M059J (cell line): ENCODE measurements around the gene TRAF5. TPM values are rescaled to one million over a fixed set of nuclear protein-coding genes. Genes with fewer than 3 reads are reported as not detected.
A peak's percentile ranks its signal among the peaks of the same experiment; 100 is the strongest.
"Not testable (repeated sequence)": the region's sequence is repeated elsewhere in the genome, so short reads cannot be mapped to it uniquely, and the experiment has no call there.

Experiments
- DNase-seq: peaks from one replicate; pipeline ENCODE4 v3.0.0-alpha.2; 2012; ENCODE audit warnings: low read depth
- total RNA-seq: library from RNA; depleted of rRNA; stranded (reverse); fragments of >200 nt; shearing (Covaris generic); gene quantifications from 2 replicates; pipeline ENCODE4 v1.2.3, GENCODE V29; 2014

TRAF5 gene
- total RNA-seq, 1 experiment from 2014 or later: 3.1 TPM

- DNase-seq: no peak
These were observed 17.6 kb downstream of the TRAF5 start for GRCh38 chr1:211344152-211344618.

- no peak for DNase-seq
These were observed 19.1 kb downstream of the TRAF5 start for GRCh38 chr1:211345719-211346118.

DNA sequence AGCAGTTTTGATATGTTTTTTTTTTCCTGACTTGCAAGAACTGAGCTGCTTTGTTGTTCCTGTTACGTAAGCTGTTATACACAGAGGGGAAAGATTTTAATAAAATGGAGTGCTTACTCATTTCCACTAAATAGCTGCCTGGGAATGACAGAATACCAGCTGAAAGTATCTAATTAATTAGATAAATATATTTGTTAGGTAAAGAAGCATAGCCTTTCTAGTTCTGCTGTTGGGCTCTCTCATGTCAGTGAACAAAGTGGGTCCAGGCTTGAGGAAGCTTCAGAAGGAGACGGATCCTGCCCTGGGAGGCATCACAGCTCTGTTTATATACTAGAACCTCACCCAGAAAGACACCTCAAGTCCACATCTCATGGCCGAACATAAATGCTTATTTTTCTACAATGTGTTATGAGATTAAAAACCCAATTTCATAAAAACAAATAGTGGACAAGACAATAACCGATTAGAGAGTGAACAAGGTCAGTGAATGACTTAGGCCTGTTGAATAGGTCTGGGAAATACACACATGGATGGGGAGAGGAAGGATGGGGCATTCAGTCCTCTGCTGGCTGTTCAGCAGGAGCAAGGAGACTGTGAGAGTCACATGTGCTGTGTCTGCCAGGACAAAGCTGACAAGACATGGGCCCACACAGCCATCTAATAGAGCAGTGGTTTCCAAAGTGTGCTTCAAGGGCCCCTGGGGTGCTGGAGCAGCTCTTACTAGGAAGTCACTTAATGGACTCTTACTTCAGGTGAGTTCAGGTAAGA, 20.6 kb downstream of the TRAF5 start:
- DNase-seq: no peak

DNA sequence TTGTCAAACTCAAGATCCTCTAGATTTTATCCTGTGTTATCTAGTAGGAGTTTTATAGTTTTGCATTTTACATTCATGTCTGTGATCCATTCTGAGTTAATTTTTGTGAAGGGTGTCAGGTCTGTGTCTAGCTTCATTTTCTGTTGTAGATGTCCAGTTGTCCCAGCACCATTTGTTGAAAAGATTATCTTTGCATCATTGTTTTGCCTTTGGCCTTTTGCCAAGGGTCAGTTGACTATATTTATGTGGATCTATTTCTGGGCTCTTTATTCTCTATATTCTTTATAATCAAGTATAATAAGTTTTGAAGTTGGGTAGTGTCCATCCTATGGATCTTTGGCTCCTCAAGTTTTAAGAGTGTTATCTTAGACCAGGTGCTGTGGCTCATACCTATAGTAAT, 21.9 kb downstream of the TRAF5 start:
- DNase-seq: no peak

GRCh38 chr1:211349741-211350140, 23.1 kb downstream of the TRAF5 start:
- no peak for DNase-seq

DNA sequence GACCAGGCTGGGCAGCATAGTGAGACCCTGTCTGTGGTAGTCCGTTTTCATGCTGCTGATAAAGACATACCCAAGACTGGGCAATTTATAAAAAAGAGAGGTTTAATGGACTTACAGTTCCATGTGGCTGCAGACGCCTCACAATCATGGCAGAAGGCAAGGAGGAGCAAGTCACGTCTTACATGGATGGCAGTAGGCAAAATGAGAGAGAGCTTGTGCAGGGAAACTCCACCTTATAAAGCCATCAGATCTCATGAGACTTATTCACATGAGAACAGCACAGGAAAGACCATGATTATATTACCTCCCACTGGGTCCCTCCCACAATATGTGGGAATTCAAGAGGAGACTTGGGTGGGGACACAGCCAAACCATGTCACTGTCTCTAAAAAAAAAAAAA, 25.4 kb downstream of the TRAF5 start:
- DNase-seq: not testable (repeated sequence)

- no peak for DNase-seq
These were observed 25.8 kb downstream of the TRAF5 start for GRCh38 chr1:211352465-211352864.

- peak; percentile 34 for DNase-seq
These were observed 26.4 kb downstream of the TRAF5 start for GRCh38 chr1:211352985-211353515.

GRCh38 chr1:211353562-211354212, 27.1 kb downstream of the TRAF5 start:
- no peak for DNase-seq

DNA sequence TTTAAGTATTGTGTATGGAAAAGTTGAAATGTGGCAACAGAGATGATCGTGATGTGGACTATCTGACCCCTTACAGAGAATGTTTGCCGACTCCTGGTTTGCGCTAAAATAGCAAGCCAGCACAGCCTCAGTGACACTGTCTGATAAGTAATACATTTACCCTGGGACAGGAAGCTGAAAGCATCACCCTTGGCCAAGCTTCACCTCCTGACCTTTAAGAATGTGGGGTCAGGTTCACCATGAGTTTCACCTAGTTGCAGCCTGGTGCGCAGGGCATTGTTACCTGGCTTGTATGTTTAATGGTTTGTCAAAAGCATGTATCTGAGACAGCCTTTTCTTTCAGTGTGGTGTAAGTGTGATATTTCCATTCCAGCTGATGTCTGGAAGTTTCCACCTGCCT, 29.2 kb downstream of the TRAF5 start:
- no peak for DNase-seq

GRCh38 chr1:211356723-211357407, 30.2 kb downstream of the TRAF5 start:
- no peak for DNase-seq

- DNase-seq: no peak
These were observed 32.1 kb downstream of the TRAF5 start for GRCh38 chr1:211358685-211359084.

DNA sequence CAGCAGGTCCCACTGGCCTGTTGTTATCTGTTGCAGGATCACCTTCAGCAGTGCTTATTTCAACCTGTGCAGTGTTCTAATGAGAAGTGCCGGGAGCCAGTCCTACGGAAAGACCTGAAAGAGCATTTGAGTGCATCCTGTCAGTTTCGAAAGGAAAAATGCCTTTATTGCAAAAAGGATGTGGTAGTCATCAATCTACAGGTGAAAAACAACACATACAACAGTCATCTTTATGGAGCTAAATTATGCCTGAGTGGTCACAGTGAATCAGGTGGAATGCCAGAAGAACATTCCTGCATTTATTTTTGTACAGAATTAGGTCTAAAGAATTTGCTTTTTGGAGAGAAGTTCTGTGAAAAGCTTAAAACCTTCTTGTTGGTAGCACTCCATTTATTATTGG, 33.2 kb downstream of the TRAF5 start:
- DNase-seq: no peak

- DNase-seq: no peak
These were observed 34.6 kb downstream of the TRAF5 start for GRCh38 chr1:211361202-211361601.

DNA sequence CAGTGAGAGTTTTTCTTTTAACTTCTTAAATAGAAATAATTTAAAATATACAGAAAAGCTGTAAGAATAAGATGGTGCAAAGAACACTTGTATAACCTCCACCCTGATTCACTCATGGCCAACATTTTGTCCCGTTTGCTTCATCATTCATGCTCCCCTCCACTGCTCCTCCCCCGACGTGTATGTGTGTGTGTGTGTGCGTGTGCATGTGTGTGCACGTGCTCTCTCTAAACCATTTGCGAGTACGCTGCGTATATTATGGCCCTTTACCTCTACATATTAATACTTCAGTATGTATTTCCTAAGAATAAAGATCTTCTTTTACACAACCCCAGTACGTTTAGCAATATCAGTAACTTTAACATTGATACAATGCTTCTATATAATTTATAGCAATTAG, 43.0 kb downstream of the TRAF5 start:
- no peak for DNase-seq

GRCh38 chr1:211370669-211371068, 44.0 kb downstream of the TRAF5 start:
- DNase-seq: no peak

DNA sequence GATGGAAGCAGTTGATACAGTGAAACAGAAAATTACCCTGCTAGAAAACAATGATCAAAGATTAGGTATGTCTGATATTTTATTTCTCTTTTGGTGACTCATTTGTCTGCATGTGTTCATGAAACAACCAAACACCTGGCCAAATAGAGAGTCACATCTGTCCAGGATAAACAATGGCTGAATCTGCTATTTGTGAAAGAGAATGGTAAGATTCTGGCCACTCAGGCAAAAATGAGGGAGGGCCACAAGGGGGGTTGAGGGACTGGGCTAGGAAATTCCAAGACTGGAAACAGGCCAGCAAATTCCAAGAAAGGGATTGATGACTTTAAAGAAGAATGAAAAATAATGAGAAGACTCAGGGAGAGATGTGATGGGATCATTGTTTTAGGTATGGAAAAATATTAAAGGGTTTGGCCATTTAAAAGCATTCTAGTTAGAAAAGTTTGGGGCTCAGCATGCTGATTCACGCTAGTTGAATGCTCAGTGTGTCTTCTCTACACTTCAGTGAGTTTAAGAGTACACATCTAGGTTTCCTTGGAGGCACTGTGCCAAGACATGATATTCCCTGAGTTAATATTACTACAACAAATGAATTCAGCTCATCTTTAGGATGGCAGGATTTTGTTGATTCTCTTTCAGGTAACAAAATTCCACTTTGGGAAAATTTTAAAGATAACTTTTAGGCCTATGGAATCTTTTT, 44.9 kb downstream of the TRAF5 start:
- DNase-seq: no peak

GRCh38 chr1:211372463-211372862, 45.8 kb downstream of the TRAF5 start:
- no peak for DNase-seq

- no peak for DNase-seq
These were observed 48.6 kb downstream of the TRAF5 start for GRCh38 chr1:211375146-211375818.

GRCh38 chr1:211375949-211376348, 49.3 kb downstream of the TRAF5 start:
- no peak for DNase-seq

DNA sequence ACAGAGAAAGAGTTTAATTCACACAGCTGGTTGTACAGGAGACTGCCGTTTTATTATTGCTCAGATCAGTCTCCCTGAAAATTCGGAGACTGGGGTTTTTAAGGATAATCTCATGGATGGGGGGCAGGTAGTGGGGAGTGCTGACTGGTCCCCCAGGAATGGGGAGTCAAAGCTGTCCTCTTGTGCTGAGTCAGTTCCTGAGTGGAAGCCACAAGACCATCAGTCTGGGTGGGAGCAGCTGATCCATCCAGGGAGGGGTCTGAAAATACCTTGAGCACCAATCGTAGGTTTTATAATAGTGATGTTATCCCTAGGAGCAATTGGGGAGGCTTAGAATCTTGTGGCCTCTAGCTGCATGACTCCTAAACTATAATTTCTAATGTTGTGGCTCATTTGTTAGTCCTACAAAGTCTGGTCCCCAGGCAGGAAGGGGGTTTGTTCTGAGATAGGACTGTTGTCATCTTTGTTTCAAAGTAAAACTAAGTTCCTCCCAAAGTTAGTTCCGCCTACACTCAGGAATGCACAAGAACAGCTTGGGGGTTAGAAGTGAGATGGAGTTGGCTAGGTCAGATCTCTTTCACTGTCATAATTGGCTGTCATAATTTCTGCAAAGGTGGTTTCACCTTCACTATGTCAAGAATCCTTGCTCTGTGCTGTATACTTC, 50.3 kb downstream of the TRAF5 start:
- DNase-seq: no peak
